HG02970 (cell line): ENCODE results near the gene FCHO1.
"Not testable (repeated sequence)": the region's sequence is repeated elsewhere in the genome, so short reads cannot be mapped to it uniquely, and the experiment has no call there.

Experiments
- ATAC-seq: cut with Tn5 transposase; IDR thresholded peaks from one replicate; pipeline ENCODE4 v1.9.1; 2021; ENCODE audit warnings: mild to moderate bottlenecking, moderate library complexity, moderate number of reproducible peaks; ENCODE audit not compliant: unreplicated experiment, low FRiP score

FCHO1 gene

GRCh38 chr19:17762505-17763229 lies 11.4 kb downstream of the FCHO1 start:
- ATAC-seq = no peak

GRCh38 chr19:17764348-17764747 lies 13.1 kb downstream of the FCHO1 start:
- ATAC-seq = no peak

- no peak for ATAC-seq
These were observed 13.9 kb downstream of the FCHO1 start for GRCh38 chr19:17765069-17765618.

DNA sequence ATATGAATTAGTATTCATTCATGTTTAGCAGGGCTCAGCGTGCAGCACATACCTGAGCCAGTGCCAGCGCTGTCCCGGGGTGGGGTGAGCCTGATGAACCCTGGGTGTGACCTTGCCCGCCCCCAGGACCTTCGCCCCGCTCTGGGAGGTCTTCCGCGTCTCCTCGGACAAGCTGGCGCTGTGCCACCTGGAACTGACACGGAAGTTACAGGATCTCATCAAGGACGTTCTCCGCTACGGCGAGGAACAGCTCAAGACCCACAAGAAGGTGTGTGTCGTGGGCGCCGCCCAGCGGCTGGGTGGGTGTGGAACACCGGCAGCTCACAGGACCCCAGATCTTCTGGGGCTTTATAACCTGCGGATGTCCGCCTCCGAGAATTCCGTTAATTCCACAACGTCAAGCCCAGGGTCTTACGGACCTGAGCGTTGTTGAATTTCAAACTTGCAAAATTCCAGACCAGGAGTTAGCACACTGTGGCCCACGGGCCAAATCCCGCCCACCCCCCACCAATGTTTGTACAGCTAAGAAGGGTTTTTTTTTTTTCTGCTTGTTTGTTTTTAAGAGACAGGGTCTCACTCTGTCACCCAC lies 15.4 kb downstream of the FCHO1 start:
- ATAC-seq = no peak

DNA sequence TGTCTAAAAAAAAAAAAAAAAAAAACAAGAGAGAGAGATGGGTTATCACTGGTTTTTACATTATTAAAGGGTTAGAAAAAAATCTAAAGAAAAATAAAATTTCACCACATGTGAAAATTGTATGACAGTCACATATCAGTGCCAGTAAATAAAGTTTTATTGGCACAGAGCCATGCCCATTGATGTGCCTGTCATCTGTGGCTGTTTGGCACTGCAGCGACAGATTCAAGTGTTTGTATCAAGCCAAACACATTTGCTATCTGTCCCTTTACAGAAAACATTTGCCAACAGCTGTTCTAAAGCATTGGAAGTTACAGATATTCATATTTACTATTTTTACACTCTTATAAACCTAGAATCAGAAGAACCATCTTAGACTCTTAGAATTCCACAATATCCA lies 16.3 kb downstream of the FCHO1 start:
- no peak for ATAC-seq

DNA sequence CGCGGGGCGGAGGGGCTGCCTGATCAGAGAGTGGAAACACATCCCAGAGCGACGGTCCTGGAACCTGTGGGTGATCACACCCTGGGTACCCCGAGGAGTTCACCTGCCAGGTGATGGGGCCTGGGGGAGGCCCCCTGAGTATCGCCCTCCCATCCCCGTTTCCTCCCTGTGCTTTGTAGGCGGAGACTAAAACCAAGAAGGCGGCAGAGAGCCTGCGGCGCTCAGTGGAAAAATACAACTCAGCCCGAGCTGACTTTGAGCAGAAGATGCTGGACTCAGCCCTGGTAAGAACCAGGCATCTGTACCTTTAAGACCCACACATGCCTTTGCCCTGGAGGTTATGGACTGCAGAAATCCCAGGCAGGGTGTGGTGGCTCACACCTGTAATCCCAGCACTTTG lies 19.3 kb downstream of the FCHO1 start:
- ATAC-seq = no peak

- ATAC-seq = no peak
These were observed 20.9 kb downstream of the FCHO1 start for GRCh38 chr19:17772172-17772571.

DNA sequence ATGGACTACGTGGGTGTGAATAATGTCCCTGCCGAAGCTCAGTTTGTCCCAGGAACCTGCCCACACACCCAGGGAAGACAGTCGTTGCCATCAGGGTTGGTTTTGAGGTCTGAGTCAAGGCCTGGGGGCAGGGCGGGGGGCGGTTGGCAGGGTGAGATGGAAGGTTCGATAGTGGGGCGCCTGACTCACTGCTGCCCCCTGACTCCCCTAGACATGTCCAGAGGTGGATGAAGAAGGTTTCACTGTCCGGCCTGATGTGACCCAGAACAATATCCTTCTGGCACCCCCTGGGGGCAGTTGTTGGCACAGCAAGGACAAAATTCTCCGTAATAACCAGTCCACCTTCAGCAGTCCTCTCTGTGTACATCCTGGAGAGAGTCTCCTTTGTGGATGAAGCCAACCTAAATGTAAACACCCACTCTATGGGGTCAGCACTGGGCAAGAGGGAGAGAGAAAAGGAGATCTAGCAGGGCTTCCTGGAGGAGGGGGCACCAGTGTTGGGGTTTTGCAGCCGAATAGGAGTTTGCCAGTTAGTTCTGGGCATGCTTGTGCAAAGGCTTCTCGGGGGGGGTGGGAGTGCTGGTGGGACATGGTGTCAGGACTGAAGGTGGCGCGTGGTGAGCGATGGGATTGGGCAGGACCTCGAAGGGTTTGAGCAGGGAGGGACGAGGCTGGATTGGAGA lies 24.1 kb downstream of the FCHO1 start:
- ATAC-seq = no peak

DNA sequence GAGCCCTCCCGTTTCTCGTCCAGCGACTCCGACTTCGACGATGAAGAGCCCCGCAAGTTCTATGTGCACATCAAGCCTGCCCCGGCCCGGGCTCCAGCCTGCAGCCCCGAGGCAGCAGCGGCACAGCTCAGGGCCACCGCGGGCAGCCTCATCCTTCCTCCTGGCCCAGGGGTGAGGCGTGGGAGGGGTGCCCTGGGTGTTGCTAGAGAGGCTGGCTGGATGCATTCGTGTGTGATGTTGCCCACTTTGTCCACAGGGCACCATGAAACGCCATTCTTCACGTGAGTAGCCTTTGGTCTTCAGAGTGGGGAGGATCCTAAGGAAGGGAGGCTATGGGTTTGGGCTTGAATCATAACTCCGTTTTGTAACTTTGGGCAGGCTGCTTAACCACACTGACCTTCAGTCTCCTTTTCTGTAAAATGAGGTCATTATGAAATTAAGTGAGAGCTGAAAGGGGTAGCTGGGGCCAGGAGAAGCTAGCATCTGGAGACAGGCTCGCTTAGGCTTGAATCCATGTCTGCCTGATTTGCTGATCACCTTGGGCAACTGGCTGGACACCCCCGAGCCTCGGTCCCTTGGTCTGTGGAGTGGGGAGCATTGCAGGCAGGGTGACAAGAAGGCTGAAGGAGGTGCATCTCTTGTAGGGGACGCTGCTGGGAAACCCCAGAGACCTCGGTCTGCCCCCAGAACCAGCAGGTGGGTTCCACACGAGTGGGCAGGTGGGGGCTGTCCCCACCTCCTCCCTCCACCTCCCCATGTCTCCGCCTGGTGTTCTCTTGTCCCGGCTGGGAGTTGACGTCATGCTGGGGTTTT lies 24.9 kb downstream of the FCHO1 start:
- ATAC-seq = peak; percentile 70

DNA sequence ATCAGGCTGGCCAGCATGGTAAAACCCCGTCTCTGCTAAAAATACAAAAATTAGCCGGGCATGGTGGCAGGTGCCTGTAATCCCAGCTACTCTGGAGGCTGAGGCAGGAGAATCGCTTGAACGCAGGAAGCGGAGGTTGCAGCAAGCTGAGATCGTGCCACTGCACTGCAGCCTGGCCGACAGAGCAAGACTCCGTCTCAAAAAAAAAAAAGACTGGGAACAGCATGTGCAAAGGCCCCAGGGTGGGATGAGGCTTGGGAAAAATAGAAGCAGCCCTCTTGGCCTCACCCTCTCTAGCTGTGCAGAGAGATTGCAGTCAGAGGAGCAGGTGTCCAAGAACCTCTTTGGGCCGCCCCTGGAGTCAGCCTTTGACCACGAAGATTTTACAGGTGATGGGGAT lies 26.6 kb downstream of the FCHO1 start:
- not testable (repeated sequence) for ATAC-seq

DNA sequence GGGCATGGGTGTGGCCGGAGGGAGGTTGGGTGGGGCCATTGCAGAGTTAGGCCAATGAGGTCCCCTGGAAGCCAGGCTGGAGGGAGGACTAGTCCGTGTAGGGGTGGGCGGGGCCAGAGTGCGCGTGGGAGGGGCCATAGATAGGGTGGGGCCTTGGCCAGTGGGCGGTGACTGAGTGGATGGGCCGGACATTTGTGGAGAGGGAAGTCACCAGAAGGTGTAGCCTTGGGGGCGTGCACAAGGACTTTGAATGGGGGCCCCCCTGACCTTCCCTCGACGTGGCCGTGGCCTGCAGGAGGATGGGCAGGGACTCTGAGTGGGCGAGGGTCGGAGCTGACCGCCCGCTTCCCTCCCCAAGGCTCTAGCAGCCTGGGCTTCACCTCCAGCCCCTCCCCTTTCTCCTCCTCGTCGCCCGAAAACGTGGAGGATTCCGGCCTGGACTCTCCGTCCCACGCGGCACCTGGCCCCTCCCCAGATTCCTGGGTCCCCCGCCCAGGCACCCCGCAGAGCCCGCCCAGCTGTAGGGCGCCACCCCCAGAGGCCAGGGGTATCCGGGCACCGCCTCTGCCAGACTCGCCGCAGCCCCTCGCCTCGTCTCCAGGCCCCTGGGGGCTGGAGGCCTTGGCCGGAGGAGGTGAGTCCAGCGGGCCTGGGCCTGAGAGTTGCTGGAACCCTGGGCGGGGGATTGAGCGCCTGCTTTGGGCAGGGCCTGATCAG lies 27.1 kb downstream of the FCHO1 start:
- ATAC-seq = no peak

- ATAC-seq = no peak
These were observed 28.0 kb downstream of the FCHO1 start for GRCh38 chr19:17778968-17779929.

DNA sequence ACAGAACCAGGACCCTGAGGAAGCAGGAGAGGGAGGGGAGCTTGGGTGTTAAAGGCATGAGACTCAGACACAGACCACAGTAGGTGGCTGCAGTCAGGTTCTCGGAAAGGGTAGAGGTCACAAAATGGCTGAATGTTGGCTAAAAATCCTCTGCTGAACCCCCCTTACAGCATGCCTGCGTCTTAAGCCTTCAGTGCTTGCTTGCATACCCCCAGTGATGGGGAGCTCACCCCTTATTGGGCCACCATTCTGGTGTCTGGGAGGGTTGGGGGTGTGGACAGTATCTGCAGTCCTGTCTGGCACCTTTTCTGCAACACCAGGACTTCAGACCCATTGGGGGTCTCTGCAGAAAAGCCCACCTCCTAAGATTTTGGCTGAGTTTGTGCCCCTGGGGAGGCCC lies 29.5 kb downstream of the FCHO1 start:
- ATAC-seq = no peak

DNA sequence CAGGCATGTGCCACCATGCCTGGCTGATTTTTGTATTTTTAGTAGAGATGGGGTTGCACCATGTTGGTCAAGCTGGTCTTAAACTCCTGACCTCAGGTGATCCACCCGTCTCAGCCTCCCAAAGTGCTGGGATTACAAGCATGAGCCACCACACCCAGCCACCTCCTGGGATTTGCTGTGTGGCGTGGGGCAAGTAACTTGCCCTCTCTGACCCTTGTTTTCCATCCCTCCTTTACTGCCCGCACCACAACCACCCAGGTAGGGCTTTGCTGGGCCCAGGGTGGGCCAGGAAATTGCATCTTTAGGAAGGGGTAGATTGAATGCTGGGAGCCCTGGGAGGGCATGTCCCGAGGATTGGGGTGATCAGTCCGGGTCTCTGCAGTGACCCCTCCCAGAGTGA lies 32.4 kb downstream of the FCHO1 start:
- not testable (repeated sequence) for ATAC-seq

- no peak for ATAC-seq
These were observed 33.1 kb downstream of the FCHO1 start for GRCh38 chr19:17784201-17785008.

- ATAC-seq = no peak
These were observed 36.1 kb downstream of the FCHO1 start for GRCh38 chr19:17787274-17787913.

DNA sequence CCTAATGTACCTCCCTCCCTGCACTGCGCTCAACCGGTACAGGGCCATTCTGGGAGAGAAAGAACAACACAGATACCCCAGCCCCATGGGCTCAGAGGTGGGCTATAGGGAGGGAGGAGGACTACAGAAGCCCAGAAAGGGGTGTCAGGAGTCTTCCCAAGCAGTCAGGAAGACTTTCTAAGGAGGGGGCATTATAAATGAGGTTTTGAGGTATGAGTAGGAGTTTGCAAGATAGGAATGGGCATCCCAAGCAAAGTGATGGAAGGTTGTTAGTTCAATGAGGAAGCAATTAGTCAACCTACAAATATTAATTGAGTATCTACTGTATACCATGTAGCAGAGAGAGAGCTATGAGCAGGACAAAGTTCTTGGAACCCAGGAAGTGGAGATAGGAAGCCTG lies 37.4 kb downstream of the FCHO1 start:
- no peak for ATAC-seq
